Stimulated activated CD4-positive, alpha-beta T cell treated with anti-CD3 and anti-CD28 coated beads, TNF-alpha, amount 100 ng/mL, for 48 hours (primary cell): Measurements from ENCODE around the gene UFC1.

Experiments used
- DNase-seq, 3 donors: peaks; one replicate each; pipeline ENCODE4 v3.0.0-alpha.2; 2020; ENCODE audit warnings: low read depth in 3 of 3

Gene UFC1

DNA sequence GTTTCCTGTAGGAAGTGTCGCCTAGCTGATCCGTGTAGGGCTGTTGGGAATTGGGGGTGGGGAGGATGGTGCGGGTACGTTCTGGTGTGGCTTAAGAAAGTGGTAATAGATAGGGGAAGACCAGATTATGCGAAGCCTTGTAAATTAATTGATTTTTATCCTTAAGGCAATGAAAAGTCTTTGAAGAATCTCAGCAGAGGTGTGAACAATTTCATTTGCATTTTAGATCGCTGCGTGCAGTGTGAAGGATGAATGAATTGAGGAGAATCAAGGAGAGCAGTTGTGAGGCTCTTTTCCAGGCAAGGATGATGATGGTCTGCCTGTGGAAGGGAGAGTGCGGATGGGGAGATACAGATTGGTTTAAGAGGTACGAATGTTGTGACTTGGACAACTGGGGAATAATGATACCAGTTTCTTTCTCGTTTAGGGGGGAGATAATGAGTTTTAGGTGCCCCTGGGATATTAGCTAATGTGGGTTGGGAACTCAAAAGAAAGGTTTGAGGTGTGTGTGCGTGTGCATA is 20.5 kb upstream of the UFC1 start:
- no peak for DNase-seq

DNA sequence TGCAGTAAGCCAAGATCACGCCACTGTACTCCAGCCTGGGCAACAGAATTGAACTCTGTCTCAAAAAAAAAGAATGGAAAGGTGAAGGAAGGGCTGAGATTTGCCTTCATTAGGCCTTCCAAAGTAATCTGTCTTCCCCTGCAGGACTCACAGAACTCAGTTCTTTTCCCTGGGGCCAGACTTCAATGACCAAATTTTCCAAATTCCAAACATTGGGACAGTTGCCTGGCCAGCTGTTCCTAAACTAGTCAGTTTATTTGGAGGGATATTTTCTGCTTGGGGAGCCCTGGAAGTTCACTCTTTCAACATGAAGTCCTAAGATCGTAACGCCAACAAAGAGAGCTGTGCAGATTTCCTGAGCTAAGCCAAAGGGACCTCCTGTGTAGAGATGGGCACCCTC is 15.9 kb upstream of the UFC1 start:
- no peak for DNase-seq

DNA sequence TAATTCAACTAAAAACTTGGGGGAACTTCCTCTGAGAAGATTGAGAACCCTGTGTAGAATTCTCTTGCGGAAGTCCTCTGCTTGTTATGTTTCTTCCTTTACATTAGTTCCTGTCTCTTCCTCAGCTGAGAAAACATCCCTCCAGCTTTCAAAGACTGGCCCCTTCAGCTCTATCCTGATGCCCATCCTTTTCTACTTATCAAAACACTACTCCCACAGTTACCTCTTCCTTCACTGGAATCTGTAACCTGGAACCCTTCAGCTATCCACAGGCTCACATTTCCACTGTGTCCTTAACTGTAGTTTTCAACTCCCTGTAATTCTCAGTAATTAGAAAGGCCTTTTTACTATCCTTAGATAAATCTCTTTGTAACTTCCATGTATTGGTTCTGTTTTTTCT is 15.3 kb upstream of the UFC1 start:
- no peak for DNase-seq

DNA sequence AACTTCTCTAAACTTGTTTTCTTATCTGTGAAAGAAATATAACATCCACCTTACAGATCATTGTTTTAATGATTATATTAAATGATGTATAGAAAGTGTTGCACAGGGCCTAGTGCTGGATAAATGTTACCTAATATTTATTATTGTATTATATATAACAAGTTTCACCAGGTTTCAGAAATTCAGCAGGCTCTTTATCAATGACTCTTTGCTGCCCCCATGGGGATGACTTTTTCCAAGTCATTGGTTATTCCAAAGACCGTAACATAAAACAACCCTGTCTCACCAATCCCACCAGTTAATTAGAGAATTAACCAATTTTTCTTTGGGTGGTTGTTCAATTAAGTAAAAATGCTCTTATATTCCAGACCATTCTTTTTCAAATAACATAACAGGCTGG is 14.0 kb upstream of the UFC1 start:
- DNase-seq = no peak

DNA sequence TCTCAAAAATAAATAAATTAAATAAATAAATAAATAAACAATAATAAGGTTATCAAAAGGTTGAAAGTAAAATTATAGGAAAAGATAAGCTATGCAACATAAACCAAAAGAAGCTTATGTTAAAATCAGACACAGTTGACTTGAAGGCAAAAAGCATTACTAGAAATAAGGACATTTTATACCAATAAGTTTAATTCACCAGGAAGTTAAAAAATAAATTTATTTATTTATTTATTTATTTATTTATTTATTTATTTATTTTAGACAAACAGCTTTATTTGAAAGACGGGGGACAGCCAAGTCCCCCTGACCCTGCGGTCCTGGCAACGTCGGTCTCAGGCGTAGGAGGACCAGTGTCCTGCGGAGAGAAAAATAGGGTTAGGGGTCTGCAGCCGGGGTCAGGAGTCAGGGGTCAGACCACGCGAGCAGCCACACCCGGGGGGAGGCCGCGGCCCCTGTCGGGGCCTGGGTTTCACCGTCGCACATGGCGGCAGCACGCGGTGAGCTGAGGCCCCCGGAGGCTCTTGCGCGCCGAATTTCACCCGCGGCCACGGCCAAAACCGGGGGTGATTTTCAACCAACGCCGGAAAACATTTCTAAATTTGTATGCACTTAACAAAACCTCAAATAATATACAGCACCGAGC is 12.9 kb upstream of the UFC1 start:
- DNase-seq = no peak

DNA sequence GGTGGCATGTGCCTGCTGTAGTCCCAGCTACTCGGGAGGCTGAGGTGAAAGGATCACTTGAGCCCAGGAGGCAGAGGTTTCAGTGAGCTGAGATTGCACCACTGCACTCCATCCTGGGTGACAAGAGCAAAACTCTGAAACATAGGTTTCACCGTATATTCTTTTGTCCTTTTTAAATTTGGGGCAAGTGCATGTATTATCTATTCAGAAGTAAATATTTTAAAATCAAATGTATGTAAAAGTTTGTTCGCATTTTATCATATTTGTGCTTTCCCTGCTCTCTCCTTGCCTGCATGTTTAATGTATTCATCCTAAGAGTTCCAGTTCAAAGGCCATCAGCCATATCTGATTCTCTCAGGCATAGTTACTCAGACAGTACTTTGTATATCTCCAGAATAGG is 7.9 kb upstream of the UFC1 start:
- no peak for DNase-seq

DNA sequence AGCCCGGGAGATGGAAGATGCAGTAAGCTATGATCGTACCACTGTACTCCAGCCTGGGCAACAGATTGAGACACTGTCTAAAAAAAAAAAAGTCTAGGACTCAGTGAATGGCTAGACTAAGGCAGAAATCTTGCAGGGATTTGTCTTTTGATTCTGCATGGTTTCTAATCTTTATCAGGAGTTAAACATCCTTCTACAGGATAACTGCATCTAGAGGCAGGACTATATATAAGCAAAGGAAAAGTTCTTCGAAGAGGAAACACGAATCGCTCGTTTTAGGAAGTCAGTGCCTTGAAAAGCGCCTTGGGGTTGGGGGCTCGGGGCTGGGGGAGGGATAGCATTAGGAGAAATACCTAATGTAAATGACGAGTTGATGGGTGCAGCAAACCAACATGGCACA is 602 bp upstream of the UFC1 start:
- DNase-seq = no peak

DNA sequence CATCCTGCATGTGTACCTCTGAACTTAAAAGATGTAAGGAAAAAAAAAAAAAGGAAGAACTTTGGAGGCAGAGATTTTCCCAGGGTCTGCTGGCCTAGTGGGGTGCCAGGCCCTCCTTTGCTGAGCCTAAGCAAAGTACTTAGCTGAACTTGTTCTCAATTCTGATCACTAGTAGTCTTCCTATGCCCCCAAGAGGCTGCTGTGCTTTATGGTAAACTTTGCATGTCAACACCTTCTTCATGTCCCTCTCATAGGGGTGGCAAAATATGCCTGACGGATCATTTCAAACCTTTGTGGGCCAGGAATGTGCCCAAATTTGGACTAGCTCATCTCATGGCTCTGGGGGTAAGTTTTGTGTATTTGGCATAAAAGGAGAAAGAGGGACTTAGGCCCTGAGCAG is 4.1 kb downstream of the UFC1 start:
- no peak for DNase-seq

DNA sequence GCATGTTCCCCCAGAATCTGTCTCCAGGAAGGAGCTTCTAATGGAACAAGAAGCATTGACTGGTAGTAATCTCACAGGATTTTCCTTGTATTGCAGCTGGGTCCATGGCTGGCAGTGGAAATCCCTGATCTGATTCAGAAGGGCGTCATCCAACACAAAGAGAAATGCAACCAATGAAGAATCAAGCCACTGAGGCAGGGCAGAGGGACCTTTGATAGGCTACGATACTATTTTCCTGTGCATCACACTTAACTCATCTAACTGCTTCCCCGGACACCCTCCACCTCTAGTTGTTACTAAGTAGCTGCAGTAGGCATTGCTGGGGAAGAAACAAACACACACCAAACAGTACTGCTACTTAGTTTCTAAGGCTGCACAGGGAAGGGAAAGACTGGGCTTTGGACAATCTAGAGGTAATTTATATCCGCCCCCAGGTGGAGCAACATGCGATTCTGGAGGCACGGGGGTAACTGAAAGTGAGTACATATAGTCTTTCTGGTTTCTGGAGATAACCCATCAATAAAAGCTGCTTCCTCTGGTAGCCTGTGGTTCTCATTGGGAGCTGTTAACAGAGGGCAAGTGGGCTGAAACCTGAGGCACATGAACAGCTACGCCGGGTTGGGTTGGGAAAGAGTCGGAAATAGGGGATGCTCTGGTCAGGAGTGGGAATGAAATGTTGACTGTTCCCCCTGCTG is 4.7 kb downstream of the UFC1 start:
- DNase-seq = no peak

DNA sequence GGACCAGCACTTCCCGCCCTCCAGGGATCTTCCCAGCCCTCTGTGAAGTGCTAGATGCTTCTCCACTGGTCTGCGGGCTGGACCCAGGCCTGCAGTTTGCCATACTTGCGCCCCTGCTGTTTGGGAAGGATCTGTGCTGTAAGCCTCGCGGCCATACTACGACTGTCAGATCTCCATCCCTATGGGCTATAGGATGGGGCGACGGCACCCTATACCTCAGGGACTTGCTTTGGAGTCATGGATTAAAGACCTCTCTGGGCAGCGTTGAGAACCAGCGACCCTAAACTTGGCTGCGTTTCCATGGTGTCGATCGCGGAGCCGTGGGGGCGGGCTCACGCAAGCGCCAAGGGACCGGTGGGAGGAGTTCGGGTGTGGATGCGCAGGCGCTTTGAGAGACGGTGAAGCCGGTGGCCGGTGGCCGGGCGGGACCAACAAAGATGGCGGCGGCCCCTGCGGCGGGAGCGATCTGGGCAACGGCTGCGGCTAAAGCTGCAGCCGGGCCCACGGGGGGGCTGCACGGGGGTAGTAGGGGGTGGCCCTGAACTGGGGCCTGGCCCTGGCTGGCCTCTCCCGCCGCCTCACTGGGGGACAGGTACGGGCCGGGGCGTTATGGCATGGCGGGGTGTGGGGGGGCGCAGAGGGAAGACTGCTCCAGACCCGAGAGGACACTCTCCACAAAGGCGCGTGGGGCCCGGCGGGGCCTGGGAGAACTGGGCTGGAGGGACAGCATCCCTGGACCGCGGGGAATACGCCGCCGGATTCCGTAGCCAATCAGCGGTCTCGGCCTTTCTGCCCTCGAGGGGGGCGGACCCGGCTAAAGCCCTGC is 5.5 kb downstream of the UFC1 start, which contains the start of gene USP21:
Gene USP21 (plus strand): TSS at position 414 of the 826 bp plus-strand sequence. CDS start 1,141 bp downstream, outside the sequence.
- DNase-seq = peak; percentile 79 to 88 (median 80)

DNA sequence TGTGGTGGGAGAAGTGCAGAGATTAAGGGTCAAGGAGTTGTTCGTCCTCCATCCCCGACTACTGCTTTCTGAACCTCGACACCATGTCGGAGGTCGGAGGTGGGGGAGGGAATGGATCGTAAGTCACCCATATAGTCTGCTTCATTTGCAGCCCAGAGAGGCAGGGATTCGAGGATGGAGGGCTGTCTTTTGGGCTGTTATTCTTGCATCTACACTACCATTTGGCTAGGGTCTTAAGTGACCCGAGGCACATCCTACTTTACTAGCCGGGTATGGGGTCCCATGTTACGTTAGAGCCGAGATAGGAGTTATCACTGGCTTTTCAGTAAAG is 6.1 kb downstream of the UFC1 start:
- no peak for DNase-seq

DNA sequence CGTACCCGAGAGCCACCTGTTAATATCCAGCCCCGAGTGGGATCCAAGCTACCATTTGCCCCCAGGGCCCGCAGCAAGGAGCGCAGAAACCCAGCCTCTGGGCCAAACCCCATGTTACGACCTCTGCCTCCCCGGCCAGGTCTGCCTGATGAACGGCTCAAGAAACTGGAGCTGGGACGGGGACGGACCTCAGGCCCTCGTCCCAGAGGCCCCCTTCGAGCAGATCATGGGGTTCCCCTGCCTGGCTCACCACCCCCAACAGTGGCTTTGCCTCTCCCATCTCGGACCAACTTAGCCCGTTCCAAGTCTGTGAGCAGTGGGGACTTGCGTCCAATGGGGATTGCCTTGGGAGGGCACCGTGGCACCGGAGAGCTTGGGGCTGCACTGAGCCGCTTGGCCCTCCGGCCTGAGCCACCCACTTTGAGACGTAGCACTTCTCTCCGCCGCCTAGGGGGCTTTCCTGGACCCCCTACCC is 6.9 kb downstream of the UFC1 start:
- DNase-seq = no peak

DNA sequence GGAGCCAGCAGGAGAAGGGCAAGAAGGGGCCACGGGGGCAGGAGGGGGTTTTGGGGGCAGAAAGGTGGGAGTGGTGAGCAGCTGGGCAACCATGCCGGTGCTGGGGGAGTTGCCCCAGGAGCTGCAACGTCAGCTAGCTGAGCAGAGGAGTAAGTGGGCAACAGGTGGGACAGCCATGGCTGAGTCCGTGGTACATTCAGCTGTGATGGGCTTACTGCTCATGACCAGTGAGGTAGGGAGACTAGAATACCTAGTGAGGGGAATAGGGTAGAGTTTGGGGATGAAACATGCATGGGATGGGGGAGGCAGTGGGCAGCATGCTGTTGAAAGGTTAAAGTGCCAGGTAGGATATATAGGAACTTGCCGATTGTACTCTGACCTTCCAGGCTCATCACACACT is 7.9 kb downstream of the UFC1 start:
- DNase-seq = no peak

DNA sequence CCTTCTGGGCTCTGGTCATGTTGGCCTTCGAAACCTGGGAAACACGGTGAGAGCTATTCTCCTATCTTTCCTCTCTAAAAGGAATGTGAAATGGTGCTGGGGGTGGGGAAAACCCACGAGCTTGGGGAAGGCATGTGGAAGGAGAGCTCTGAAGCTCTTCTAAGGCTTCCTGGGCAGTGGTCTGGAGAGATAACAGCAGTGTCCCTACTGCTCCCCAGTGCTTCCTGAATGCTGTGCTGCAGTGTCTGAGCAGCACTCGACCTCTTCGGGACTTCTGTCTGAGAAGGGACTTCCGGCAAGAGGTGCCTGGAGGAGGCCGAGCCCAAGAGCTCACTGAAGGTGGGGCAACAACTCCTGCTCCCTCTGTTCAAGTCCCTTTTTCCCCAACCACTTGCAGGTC is 8.3 kb downstream of the UFC1 start:
- DNase-seq = no peak

DNA sequence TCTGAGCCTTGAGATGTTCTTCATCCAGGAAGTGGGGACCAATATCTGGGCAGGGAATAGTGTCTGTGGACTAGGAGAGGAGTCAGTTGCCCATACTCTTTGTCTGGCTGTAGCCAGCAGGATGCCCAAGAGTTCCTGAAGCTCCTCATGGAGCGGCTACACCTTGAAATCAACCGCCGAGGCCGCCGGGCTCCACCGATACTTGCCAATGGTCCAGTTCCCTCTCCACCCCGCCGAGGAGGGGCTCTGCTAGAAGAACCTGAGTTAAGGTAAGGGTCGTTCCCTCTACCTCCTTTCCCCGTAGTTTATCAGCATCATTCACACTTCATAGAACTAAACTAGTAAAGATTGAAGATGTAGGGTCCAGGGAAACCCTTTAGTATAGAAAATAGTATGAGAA is 9.0 kb downstream of the UFC1 start:
- no peak for DNase-seq

DNA sequence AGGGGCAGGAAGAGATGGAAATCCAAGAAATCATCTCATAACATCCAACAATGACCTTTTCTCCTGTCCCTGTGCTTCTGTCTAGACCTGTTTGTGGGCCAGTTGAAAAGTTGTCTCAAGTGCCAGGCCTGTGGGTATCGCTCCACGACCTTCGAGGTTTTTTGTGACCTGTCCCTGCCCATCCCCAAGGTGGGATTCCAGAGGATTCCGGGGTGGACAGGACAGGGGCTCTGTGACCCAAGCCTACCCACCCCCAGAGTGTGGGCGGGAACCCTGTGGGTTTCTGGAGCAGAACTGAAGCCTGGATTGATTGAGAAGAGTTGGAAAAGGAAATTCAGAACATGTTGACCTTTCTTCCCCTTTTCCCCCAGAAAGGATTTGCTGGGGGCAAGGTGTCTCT is 10.0 kb downstream of the UFC1 start:
- no peak for DNase-seq

DNA sequence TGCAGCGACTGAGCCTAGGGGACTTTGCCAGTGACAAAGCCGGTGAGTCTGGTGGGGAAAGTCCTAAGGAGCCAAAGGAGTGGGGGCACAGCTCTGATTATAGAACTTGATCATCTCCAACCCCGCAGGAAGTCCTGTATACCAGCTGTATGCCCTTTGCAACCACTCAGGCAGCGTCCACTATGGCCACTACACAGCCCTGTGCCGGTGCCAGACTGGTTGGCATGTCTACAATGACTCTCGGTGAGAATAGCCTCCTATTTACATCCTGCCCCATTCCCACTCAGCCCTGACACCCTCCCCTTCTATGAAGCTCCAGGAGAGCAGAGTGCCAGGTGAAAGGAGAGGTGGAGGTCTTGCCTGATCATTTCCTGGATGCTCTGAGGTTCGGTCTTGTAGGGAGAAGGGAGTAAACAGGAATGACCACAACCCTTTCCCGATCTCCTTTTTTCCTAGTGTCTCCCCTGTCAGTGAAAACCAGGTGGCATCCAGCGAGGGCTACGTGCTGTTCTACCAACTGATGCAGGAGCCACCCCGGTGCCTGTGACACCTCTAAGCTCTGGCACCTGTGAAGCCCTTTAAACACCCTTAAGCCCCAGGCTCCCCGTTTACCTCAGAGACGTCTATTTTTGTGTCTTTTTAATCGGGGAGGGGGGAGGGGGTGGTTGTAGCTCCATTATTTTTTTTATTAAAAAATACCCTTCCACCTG is 11.3 kb downstream of the UFC1 start:
- DNase-seq = no peak

DNA sequence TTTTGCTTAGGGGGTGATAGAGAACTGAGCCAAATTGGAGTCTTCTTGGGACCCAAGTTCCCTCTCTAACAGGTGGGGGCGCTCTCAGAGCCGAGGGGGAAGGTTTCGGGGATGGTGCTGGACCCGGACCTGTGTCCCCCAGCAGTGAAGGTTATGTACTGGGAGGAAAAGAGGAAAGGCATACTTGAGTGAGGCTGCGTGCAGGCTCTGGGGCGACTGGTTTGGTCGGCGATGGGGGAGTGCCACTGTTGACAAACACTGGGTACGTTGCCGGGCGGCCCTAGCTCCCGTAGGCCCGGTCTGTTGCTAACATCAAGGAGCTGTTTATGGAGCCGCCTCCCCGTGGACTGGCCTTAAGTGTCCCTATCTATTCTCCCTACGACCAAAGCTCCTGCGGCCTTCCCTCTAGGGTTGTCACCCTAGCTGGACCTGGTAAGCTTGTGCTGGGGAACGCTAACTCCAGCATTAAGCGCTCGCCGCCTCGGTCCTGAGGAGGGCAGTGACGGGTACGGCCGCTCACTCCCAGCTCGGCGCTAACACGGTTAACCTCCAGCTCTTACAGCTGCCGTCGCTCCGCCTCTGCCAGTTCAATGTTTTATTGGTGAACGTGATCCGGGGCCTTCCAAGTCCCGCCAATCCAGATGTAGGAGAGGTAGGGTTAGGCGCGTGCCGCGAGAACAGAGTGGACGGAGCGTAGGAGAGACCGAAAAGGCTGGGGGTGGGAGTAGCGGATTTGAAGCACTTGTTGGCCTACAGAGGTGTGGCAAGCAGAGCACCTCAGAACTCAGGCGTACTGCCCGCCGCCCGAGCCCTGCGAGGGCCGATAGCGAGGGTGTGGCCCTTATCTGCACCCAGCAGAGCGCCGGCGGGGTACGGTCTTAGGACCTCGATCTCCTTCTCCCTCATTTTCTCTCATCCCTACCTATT is 12.2 kb downstream of the UFC1 start, which contains the start of gene PPOX:
Gene PPOX (plus strand): TSS at position 685 of the 927 bp plus-strand sequence. CDS start 422 bp downstream, outside the sequence.
- peak; percentile 86 to 91 (median 89) for DNase-seq

DNA sequence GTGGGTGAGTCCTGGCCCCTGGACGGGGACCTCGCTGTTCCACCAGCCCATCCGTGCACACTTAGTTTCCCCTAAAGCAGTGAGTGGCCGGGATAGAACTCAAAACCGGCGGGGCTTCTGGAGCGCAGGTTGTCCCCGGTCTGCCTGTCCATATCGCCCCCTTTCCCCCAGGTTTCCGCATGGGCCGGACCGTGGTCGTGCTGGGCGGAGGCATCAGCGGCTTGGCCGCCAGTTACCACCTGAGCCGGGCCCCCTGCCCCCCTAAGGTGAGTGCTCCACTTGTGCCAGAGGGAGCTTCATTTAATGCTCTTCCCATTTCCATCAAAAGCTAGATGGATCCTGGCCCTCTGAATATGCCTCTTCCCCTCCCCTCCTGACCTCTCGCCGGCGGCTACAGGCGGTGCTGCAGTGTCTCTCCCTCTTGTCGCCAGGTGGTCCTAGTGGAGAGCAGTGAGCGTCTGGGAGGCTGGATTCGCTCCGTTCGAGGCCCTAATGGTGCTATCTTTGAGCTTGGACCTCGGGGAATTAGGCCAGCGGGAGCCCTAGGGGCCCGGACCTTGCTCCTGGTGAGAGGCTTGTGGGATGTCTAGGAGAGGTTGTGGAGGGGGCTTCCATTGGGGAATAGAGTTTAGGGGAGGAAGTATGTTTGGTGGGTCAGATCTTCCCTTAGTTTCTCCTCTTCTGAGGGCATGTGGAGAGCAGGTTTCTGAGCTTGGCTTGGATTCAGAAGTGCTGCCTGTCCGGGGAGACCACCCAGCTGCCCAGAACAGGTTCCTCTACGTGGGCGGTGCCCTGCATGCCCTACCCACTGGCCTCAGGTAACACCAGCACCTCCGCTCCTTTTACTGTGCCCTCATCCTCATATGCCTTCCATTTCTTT is 13.1 kb downstream of the UFC1 start:
- no peak for DNase-seq

DNA sequence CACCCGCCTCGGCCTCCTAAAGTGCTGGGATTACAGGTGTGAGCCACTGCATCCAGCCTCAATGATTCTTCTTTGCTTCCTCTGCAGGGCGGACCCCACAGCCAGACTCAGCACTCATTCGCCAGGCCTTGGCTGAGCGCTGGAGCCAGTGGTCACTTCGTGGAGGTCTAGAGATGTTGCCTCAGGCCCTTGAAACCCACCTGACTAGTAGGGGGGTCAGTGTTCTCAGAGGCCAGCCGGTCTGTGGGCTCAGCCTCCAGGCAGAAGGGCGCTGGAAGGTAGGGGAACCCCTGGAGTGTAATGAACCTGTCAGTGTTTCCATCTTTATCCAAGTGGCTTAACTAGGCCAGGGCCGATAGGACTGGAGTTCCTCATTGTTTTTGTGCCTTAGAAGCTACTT is 15.1 kb downstream of the UFC1 start:
- DNase-seq = no peak
